Central memory CD4-positive, alpha-beta T cell (primary cell): ENCODE measurements around the gene RAB42.
"Not testable (repeated sequence)": the region's sequence is repeated elsewhere in the genome, so short reads cannot be mapped to it uniquely, and the experiment has no call there.

Source experiments
- DNase-seq: peaks from one replicate; pipeline ENCODE4 v3.0.0; 2022
- total RNA-seq, 3 experiments: gene quantifications; one replicate each; lab custom pipeline; 2026; lab: John Stamatoyannopoulos, UW

RAB42 gene, protein sequence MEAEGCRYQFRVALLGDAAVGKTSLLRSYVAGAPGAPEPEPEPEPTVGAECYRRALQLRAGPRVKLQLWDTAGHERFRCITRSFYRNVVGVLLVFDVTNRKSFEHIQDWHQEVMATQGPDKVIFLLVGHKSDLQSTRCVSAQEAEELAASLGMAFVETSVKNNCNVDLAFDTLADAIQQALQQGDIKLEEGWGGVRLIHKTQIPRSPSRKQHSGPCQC
- total RNA-seq: 0 to 0.05 (median 0) reads per million in 3 experiments

DNA sequence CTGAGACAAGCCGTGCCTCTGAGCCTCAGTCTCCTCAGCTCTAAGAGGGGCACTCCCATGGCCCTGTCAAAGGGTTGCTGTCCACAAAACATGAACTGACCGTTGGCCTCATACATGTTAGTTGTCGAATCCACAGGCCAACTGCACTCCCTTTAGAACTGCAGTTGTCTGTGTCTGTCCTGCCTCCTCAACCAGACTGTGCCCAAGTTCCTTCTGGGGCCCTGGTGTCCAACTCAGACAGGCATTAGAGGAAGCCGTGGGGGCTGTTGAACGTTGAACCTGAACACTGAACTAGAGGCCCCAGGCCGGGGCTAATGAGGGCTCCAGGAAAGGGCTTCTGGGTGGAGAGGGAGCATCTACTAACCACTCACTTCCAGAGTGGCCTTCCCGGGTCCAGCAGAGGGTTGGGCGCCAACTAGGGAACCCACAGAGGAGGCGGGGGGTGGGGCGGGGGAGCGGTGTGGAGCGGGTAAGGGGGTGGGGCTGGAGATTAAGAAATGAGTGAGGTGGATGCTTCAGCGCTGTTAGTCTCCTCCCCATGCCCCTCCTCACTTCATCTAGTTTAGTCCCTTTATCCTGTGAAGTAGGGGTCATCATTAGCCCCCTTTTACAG is at the start of gene RAB42:
Gene RAB42 (plus strand): TSS at position 558 of the 613 bp plus-strand sequence. CDS start 247 bp downstream, outside the sequence.
- no peak for DNase-seq

DNA sequence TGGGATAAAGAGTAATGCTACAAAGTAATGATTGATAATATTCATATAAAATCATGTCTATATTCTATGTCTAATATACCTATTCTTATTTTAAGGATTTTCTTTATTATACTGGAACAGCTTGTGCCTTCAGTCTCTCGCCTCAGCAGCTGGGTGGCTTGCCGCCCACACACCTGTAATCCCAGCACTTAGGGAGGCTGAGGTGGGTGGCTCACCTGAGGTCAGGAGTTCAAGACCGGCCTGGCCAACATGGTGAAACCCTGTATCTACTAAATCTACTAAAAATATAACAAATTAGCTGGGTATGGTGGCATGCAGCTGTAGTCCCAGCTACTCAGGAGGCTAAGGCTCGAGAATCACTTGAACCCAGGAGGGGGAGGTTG is 46.8 kb upstream of the RAB42 start:
- no peak for DNase-seq

DNA sequence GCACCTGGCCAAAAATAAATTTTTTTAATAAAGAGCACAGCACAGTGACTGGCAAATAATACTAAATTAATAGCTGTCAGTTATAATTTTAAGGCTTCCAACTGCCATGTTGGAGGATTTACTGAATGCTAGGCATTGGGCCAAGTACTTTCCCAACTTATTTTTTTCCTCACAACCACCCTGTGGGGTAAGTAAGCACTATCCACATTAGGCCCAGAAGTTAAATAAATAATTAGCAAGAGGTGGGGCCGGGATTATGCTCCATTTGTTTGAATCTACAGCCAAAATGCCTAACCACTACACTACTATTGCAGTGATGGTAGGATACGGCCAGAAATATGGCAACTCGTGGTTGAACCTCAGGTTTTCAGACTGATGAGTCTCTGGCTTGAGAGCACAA is 43.7 kb upstream of the RAB42 start:
- no peak for DNase-seq

DNA sequence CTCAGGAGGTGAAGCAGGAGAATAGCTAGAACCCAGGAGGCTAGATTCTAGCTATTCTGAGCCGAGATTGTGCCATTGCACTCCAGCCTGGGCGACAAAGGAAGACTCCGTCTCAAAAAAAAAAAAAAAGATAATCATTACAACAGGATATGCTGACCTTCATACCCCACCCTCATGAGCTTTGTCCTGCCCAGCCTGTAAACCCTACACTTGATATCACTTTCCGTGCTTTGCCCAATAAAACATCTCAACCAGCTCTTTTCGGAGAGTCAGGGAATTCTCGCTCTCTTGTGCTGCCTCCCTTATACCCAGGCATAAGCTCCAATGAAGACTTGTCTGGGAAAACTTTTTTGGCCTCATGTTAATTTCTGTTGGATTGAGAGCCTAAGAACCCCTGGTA is 40.7 kb upstream of the RAB42 start:
- no peak for DNase-seq

DNA sequence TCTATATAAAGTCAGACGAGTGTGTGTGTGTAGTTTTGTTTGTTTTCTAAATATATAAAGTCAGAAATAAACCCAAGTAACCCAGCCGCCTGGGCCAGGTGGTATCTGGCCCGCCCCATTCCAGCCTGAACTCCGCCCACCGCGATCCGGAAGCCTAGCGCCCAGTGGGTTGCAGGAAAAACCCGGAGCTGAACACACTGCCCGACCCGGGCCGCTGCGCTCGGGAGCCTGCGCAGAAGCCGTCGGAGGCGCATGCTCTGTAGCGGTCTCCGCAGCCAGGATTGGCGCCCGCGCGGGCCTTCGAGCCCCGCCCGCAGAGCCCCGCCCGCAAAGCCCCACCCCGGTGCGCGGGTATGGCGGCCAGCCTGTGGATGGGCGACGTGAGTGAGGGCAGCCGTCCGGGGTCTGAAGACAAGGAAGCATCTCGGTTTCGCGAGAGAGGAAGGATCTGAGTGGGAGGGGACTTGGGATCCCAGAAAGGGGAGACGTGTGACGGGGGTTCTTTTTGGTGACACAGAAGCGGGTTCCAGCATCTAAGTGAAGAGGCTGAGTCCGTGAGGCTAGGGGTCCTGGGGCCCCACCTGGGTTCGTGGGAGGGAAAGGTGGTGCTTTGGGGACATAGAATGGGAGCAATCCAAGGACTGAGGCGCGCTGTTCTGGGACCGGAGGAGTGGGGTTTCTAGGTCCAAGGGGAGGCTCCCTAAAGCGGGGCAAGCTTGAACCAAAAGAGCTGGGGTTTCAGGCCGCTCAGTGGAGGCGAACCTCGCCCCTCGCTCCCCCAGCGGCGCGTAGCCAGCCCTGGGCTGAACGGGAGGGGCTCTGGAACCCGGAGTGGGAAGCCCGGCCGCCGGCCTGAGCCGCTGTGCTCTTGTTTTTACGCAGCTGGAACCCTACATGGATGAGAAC is 39.1 kb upstream of the RAB42 start, which contains the start of gene TRNAU1AP:
Gene TRNAU1AP (plus strand): TSS at position 328 of the 906 bp plus-strand sequence. CDS start 26 bp downstream, at position 354.
- DNase-seq: peak; percentile 97

DNA sequence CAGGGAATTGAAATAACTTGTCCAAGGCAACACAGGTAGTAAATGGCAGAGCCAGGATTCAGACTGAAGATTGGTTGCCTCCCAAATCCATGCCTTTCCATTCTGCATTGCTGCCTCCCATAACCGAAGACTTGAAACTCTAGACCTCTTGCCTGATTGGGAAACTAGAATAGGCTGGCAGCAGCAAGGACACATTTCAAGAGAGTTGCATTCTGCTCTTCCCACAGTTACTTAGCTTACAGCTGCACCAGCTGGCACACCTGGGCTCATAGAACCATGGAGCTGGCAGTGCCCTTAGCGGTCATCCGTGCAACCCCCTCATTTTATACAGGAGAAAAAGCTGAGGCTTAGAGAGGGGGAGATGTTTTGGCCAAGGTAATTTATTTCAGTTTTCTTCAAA is 31.2 kb upstream of the RAB42 start:
- no peak for DNase-seq

DNA sequence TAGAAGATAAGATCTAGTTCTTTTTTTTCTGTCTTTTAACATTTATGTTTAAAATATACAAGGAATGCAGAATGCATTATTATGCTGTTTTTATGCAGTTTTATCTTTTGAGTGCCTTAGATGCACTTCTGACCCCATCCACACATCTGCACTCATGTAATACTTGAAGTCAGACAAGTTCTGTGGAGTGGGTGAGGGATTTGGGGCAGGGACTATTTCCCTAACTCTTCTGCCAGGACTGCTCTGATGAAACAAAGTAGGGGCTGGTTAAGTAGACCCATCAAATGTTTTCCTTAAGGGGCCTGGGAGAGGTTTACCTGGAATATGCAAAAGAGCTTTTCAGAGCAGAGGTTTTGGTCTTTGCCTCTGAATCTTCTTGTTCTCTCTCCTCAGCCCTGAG is 27.8 kb upstream of the RAB42 start:
- DNase-seq: no peak

DNA sequence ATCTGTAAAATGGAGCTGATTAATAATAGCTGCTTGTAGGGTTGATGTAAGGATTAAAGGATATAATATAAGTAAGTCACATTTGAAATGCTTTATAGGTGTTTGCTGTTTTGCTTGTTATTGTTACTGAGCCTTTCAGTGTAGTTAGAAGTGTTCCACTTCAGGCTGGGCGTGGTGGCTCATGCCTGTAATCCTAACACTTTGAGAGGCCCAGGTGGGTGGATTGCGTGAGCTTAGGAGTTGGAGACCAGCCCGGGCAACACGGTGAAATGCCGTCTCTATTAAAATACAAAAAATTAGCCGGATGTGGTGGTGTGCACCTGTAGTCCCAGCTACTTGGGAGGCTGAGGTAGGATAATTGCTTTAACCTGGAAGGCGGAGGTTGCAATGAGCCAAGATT is 27.0 kb upstream of the RAB42 start:
- no peak for DNase-seq

DNA sequence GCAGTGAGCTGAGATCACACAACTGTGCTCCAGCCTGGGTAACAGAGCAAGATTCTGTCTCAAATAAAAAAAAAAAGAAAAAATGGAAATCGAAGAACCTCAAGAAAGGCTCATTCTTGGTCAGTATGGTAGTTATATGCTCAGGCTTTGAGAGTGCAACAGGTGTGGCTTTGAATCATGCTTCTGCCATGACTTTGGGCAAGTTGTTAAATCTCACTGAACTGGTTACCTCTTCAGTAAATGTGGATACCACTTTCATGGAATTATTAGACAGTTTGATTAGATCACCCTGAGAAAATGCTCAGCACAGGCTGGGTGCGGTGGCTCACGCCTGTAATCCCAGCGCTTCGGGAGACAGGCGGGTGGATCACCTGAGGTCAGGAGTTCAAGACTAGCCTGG is 26.3 kb upstream of the RAB42 start:
- no peak for DNase-seq

DNA sequence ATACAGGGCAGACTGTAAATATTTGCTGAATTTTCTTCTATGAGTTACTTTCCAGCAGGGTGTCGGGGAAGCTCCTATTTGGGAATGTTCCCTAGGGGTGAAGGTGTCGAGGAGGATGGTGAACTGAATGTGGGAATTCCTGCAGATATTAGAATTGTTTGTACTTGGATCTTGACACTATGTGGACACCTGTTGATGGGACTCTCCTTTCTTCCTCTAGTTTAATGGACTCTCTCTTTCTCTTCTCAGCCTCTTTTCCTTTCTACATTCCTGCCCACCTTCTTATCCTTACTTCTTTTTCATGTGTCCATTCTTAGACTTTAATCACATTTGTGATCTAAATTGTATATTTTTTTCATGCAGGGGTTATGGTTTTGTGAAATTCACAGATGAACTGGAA is 25.1 kb upstream of the RAB42 start:
- no peak for DNase-seq

DNA sequence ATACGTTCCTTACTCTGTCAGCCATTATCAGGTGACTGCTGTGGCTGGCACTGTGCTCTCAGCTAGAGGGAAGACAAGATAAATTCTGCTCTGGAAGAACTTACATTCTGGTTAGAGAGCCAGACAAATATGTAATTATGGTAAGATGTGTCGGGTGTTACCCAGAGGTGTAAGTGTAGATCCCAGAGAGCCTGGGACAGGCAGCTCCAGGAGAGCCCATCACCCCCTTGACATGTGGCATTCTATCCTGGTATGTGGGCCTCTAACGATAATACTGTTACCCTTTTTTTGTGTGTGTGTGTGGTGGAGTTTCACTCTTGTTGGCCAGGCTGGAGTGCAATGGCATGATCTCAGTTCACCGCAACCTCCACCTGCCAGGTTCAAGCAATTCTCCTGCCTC is 20.2 kb upstream of the RAB42 start:
- DNase-seq: no peak

DNA sequence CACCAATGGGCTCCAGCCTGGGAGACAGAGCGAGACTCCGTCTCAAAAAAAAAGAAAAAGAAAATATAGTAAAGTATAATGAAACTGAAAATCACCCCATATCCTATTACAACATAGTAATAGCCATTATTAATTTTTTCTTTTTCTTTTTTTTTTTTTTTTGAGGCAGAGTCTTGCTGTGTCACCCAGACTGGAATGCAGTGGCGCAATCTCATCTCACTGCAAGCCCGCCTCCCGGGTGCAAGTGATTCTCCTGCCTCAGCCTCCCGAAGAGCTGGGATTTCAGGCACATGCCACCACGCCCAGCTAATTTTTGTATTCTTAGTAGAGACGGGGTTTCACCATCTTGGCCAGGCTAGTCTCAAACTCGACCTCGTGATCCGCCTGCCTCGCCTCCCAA is 19.2 kb upstream of the RAB42 start:
- DNase-seq: not testable (repeated sequence)

DNA sequence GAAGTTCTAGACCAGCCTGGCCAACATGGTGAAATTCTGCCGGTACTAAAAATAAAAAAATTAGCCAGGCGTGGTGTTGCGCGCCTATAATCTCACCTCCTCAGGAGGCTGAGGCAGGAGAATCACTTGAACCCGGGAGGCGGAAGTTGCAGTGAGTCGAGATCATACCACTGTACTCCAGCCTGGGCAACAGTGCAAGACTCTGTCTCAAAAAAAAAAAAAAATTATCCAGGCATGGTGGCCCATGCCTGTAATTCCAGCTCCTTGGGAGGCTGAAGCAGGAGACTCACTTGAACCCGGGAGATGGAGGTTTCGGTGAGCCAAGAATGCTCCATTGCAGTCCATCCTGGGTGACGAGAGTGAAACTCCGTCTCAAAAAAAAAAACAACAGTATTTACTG is 18.5 kb upstream of the RAB42 start:
- DNase-seq: no peak

DNA sequence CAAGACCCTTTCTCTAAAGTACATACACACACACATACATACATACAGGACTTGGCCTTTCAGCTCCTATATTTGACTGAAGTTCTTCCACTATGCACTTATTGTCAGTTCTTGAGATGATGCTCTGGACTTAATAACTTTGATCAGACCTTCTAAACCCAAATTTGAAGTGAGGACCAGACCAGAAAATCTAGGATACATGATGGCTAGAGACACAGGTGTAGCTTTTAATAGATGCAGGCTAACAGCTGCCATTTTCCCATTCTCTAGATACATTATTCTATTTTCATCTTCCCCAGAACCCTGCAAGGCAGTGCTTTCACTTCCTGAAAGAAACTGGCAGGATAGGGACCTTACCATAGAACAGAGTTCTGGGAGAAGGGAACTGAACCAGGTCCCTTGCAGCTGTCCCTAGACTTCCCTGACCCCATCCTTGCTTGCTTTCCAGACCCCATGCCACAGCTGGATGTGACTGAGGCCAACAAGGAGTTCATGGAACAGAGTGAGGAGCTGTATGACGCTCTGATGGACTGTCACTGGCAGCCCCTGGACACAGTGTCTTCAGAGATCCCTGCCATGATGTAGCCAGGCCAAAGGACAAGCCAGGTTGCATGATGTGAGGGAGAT is 14.9 kb upstream of the RAB42 start:
- no peak for DNase-seq

DNA sequence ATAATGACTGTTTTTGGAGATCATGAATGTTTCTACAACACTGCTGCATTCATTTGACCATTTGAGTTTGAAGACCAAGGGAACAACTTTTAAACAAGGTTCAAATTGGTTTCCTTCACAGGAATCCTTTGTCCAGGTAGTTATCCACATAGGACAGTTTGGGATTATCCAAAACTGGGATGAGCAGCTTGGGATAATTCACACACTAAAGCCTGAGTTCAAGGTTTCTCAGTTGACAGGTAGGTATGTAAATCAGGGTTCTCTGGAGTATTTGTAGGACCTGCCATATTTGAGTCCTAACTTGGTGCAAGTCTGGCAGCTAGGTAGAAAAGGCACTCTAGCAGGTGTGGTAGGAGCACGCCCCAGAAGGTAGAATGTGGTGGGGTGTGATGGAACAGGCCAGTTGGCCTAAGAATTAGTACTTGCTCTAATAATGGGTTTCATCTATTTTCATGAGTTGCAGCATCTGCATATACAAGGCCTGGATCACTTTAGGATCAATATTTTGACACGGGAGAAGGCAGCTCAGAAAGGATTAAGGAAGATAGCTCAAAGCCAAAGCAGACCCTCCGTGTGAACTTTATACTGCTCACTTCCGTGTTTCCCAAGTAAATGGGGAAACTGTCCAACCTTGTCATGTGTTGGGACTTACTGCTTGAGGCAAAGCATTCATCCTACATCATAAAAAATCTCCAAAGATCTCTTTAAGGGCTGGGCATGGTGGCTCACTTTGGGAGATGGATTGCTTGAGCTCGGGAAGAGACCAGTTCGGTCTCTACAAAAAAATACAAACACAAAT is 14.1 kb upstream of the RAB42 start:
- no peak for DNase-seq

DNA sequence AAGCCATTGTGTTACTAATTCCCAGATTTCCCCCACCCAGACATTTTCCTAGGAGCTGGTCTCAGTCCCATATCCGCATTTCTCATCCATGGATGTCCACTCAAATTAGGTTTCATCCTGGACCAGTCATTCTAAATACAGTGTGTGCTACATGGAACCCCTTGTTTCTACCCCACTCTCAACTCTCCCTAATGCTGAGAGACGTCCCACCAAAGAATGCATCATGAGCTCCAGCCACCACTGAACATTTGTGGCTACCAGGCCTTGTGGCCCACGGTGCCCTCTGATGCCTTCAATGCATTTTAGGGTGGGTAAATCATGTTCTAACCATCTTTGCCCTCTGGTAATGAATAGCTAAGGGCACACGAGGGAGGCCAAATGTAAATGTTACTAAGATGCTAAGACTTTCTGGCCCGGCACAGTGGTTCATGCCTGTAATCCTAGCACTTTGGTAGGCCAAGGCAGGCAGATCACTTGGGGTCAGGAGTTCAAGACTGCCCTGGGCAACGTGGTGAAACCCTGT is 13.3 kb upstream of the RAB42 start:
- no peak for DNase-seq

DNA sequence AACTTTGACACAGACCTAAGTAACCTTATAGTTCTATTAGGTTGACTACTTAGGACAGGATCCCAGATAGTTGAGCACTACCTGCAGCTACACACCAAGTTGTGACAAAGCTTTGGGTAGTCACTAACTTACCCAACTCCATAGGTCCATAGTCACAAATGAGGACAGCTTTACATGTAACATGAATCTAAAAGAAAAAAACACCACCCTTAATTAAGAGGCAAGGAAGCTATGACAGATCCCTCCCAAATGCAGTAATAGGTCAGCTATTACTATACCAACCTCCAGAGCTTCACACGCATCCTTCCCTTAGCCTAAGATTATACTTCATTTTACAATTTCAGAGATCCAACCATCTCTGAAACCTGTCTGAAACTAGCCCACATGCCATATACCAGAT is 12.7 kb upstream of the RAB42 start:
- no peak for DNase-seq

DNA sequence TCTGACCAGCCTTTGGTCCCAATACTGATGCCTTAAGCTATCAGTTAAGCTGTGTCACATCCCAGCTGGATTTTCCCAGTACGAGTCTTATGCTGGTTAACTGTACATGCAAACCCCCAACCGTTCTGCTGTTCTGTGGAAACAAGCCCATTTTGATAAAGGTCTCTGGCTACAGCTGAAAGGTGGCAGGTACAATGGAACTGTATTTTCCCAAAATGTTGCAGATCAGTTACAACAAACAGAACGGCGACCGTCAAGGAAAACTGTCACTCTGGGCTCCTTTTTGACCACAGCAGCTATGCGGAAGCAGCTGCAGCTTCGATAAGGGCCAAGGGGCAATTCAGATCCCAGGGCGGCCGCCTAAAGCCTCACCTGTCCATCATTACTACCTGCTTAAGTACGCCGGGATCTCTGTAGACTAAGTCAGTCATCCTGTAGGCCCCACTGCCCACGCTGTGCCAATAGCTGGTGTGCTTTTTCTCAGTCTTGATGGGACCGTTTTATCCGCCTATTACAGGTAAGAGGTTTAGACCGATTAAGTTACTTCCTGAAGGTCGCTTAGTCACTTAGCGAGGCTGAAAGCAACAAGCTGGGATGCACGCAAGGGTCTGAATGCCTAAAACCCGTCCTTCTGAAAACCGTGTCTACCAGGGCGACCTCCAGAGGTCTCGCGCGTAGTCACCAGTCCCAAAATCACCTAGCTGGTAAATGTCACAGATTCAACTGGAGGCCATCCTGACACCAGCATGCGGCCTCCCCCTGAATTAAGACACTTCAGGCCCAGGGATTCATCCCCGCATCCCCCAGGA is 11.1 kb upstream of the RAB42 start:
- peak; percentile 64 for DNase-seq

DNA sequence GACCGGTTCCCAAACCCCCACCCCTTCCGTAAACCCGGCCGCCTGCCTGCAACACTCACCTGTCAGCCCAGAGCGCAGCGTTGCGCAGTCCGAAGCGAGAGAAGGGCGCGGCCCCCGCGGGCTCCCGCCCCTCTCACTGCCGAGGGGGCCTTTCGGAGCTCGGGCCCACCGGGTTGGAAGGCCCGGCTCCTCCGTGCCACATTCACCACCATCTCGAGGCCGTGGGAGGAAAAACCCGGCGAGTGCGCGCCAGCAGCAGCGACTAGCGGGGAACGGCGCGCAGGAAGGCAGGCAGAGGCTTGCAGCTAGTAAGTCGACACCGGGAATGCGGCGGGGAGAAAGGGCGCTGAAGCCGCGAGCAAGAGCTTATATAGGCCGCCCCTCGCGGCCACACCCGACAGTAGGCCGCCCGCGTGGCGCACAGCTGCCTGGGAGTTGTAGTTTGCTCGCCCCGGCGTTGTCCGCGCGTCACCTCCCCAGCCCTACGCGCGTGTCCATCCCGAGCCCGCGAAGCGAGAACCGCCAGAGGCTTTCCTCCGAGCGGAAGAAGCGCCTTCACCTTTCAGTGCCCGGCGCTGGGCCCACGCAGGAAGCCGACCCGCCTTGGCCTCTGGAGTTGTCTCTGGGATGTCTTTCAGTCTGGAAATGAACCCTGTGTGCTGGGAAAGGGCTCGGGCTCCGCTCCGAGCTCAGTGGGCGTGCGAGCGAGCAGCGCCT is 10.4 kb upstream of the RAB42 start:
- DNase-seq: peak; percentile 94

DNA sequence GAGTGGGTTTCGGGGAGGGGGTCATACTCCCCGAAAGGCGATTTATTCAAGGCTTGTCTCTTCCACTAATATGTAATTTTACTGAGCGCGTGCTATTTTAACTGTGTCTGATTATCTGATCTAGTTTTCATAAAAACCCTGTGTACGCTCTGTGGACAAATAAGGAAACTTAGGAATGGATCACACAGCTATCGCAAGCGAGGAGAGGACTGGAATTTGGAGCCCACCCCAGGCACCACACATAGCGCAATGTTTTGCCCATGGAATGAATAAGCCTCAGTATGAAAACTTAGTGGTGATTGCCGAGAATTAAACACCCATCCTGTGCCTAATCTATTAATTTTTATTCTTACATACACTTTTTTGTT is 9.8 kb upstream of the RAB42 start:
- no peak for DNase-seq
